NB4 (cell line): ENCODE data around the gene SUGP1.

Source experiments
- MAX ChIP-seq: IDR thresholded peaks from 2 replicates; pipeline ENCODE4 v1.6.1; 2011; ENCODE audit warnings: low read depth, low read length
- MYC ChIP-seq: IDR thresholded peaks from 2 replicates; pipeline ENCODE4 v1.6.1; 2011; ENCODE audit warnings: low read depth, low read length
- POLR2A ChIP-seq: IDR thresholded peaks from 2 replicates; pipeline ENCODE4 v1.6.1; 2011; ENCODE audit warnings: mild to moderate bottlenecking; ENCODE audit not compliant: insufficient read length; ENCODE audit errors: extremely low read depth
- TF ChIP-seq, protein P1 (sequence below): IDR thresholded peaks from one replicate; pipeline ENCODE4 v1.5.1; 2012; ENCODE audit warnings: low read depth, low read length

DNA sequence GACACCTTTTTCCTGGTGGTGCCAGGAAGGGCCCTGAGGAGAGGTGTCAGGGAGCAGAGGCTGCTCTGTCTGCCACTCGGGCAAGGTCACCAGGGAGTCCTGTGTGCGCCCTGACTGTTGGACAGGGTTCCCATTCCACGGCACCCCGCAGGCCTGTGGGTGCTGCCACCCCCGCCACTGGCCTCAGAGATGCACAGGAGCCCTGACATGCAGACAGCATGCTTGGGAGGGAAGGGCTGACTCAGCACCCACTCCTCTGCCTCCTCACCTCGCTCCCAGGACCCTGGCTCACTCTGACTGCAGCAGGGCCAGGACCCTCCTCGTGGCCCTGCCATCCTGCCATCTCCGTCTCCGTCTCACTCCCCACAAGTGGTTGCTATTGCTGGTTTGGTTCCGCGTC lies 25.7 kb upstream of the SUGP1 start:
- TF ChIP-seq, protein P1, sequence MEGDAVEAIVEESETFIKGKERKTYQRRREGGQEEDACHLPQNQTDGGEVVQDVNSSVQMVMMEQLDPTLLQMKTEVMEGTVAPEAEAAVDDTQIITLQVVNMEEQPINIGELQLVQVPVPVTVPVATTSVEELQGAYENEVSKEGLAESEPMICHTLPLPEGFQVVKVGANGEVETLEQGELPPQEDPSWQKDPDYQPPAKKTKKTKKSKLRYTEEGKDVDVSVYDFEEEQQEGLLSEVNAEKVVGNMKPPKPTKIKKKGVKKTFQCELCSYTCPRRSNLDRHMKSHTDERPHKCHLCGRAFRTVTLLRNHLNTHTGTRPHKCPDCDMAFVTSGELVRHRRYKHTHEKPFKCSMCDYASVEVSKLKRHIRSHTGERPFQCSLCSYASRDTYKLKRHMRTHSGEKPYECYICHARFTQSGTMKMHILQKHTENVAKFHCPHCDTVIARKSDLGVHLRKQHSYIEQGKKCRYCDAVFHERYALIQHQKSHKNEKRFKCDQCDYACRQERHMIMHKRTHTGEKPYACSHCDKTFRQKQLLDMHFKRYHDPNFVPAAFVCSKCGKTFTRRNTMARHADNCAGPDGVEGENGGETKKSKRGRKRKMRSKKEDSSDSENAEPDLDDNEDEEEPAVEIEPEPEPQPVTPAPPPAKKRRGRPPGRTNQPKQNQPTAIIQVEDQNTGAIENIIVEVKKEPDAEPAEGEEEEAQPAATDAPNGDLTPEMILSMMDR: no peak
- TF ChIP-seq POLR2A: no peak
- no peak for TF ChIP-seq MAX
- no peak for TF ChIP-seq MYC
